Measurements from ENCODE around the gene FGF5.

FGF5 gene

GRCh38 chr4:80306260-80306659 is 39.8 kb downstream of the FGF5 start:
- TF ChIP-seq, protein P1, sequence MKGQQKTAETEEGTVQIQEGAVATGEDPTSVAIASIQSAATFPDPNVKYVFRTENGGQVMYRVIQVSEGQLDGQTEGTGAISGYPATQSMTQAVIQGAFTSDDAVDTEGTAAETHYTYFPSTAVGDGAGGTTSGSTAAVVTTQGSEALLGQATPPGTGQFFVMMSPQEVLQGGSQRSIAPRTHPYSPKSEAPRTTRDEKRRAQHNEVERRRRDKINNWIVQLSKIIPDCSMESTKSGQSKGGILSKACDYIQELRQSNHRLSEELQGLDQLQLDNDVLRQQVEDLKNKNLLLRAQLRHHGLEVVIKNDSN (IDR thresholded peaks at IDR 0.05), result no peak
- no peak for TF ChIP-seq RAD21 (IDR thresholded peaks at IDR 0.05; ENCODE audit: low read depth)
- no peak for TF ChIP-seq NFIC (IDR thresholded peaks at IDR 0.05)
- no peak for TF ChIP-seq CEBPB (IDR thresholded peaks at IDR 0.05)
- no peak for TF ChIP-seq MAX (IDR thresholded peaks at IDR 0.05)
- TF ChIP-seq TAF1 (IDR thresholded peaks at IDR 0.05; ENCODE audit: low read depth), result no peak
- TF ChIP-seq EGR1 (IDR thresholded peaks at IDR 0.05), result no peak
- no peak for TF ChIP-seq YY1 (IDR thresholded peaks at IDR 0.05; ENCODE audit: low read depth)
- no peak for TF ChIP-seq EP300 (IDR thresholded peaks at IDR 0.05; ENCODE audit: borderline replicate concordance)
- no peak for TF ChIP-seq REST (IDR thresholded peaks at IDR 0.05; ENCODE audit: low read depth)
- no peak for TF ChIP-seq TCF12 (IDR thresholded peaks at IDR 0.05; ENCODE audit: low read depth)
- TF ChIP-seq CREB1 (IDR thresholded peaks at IDR 0.05; ENCODE audit: low read depth), result no peak
- TF ChIP-seq TEAD4 (IDR thresholded peaks at IDR 0.05), result no peak
- TF ChIP-seq FOXM1 (IDR thresholded peaks at IDR 0.05; ENCODE audit: borderline replicate concordance, low read depth), result no peak
- no peak for TF ChIP-seq ZBTB7A (IDR thresholded peaks at IDR 0.05; ENCODE audit: low read depth)

DNA sequence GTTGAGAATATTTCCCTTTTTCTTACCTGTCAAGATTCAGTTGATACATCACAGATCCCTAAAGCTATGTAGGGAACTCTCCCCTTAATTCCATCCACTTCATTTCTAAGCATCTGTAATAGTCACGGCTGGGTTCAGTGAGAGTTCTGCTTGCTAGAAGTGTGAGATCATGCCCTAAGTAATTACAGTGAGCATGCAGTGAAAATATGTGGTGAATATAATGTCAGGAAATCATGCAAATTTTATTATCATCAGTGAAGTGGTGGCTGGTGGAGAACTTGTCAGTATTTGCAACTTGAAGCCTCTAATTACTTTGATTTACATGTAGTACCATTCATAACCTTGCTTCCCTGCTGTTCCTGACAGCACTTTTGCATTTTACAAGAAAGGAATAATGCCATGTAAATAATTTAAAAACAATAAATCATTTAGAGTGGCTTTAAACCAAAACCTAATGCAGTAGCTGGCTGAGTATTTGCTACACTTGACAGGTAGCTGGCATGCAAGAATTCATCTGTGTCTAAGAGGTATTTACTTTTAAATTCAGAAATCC is 40.8 kb downstream of the FGF5 start:
- peak; percentile 64; the same call in 1 of the 2 replicates for TF ChIP-seq EP300 (IDR thresholded peaks at IDR 0.05; ENCODE audit: borderline replicate concordance)
- no peak for TF ChIP-seq EGR1 (IDR thresholded peaks at IDR 0.05)
- TF ChIP-seq YY1 (IDR thresholded peaks at IDR 0.05; ENCODE audit: low read depth), result no peak
- TF ChIP-seq TAF1 (IDR thresholded peaks at IDR 0.05; ENCODE audit: low read depth), result no peak
- no peak for TF ChIP-seq REST (IDR thresholded peaks at IDR 0.05; ENCODE audit: low read depth)
- TF ChIP-seq FOXM1 (IDR thresholded peaks at IDR 0.05; ENCODE audit: borderline replicate concordance, low read depth), result peak; percentile 74; the same call in 1 of the 2 replicates
- TF ChIP-seq, protein P1 (IDR thresholded peaks at IDR 0.05), result no peak
- no peak for TF ChIP-seq MAX (IDR thresholded peaks at IDR 0.05)
- peak; percentile 83 for TF ChIP-seq NFIC (IDR thresholded peaks at IDR 0.05)
- TF ChIP-seq CEBPB (IDR thresholded peaks at IDR 0.05), result 0 out of 2 replicates have a peak, but pooled peaks have one; percentile 30
- TF ChIP-seq CREB1 (IDR thresholded peaks at IDR 0.05; ENCODE audit: low read depth), result no peak
- peak; percentile 86 for TF ChIP-seq TCF12 (IDR thresholded peaks at IDR 0.05; ENCODE audit: low read depth)
- no peak for TF ChIP-seq RAD21 (IDR thresholded peaks at IDR 0.05; ENCODE audit: low read depth)
- no peak for TF ChIP-seq ZBTB7A (IDR thresholded peaks at IDR 0.05; ENCODE audit: low read depth)
- peak; percentile 78 for TF ChIP-seq TEAD4 (IDR thresholded peaks at IDR 0.05)

DNA sequence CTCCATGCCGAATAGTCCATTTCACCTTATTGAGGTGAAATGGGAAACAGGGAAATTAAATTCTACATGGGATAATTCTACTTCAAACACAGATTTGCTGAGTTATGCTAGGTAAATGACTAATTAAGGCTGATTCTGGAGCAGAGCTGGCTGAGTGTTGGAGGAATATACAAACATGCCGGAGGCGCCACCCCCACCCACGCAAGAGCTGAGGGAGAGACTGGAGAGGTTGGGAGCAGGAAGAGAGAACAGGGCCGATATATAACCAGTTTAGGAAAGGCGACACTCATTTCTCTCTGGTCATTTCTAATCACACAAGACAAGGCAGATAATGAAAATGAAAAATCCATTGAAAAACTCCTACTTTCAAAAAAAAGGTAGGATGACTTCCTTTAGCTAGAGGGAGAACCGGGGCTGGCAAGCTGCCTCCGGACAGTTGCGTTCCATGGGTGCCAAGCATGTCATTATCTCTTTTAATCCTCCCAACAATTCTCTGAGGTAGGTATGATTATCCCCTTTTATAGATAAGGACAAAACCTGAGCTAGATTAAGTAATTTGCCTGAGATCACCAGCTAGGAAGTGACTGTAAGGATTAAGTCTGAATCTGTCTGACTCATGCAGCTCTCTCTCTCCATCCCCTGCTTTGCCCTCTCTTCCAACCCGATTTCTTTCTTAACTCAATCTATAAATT is 41.5 kb downstream of the FGF5 start:
- TF ChIP-seq NFIC (IDR thresholded peaks at IDR 0.05) (no peak), EGR1 (IDR thresholded peaks at IDR 0.05) (peak; percentile 55; the same call in 1 of the 2 replicates), FOXM1 (IDR thresholded peaks at IDR 0.05; ENCODE audit: borderline replicate concordance, low read depth) (0 out of 2 replicates have a peak, but pooled peaks have one; percentile 7), YY1 (IDR thresholded peaks at IDR 0.05; ENCODE audit: low read depth) (no peak), MAX (IDR thresholded peaks at IDR 0.05) (no peak)

GRCh38 chr4:80308466-80308822 is 42.0 kb downstream of the FGF5 start:
- TF ChIP-seq CEBPB (IDR thresholded peaks at IDR 0.05) (no peak), MAX (IDR thresholded peaks at IDR 0.05) (no peak), YY1 (IDR thresholded peaks at IDR 0.05; ENCODE audit: low read depth) (no peak), EGR1 (IDR thresholded peaks at IDR 0.05) (no peak), REST (IDR thresholded peaks at IDR 0.05; ENCODE audit: low read depth) (no peak), RAD21 (IDR thresholded peaks at IDR 0.05; ENCODE audit: low read depth) (no peak), NFIC (IDR thresholded peaks at IDR 0.05) (no peak), TCF12 (IDR thresholded peaks at IDR 0.05; ENCODE audit: low read depth) (no peak)

Measured in Ishikawa (cell line).